SK-N-SH (cell line): ENCODE results near the gene ARHGAP10. TPM values are rescaled to one million over a fixed set of nuclear protein-coding genes. Genes with fewer than 3 reads are reported as not detected.
A peak's percentile ranks its signal among the peaks of the same experiment; 100 is the strongest.

Source experiments
- CTCF ChIA-PET: fragments of 300-600, 350-600 bp; formaldehyde crosslinking; extraction: SDS; loops from one replicate; lab custom pipeline; 2021; lab: Yijun Ruan, JAX
- POLR2A ChIA-PET: fragments of 350-600 bp; sonication (Branson Sonifier 250); formaldehyde crosslinking; extraction: SDS; loops from one replicate; lab custom pipeline; 2020; ENCODE audit warnings: antibody characterized with exemption, inconsistent platforms; lab: Yijun Ruan, JAX
- DNase-seq: peaks from one replicate; pipeline ENCODE4 v3.0.0; 2012
- H2AFZ ChIP-seq: fragments of 200-600 bp; sonication (generic); 2 replicates; pipeline ENCODE4 v1.8.1; 2016; ENCODE audit warnings: antibody characterized with exemption, mild to moderate bottlenecking, low read depth
- H3F3A ChIP-seq: fragments of 200-600 bp; sonication (generic); replicated peaks from 2 replicates; pipeline ENCODE3; 2016; ENCODE audit warnings: antibody characterized with exemption, mild to moderate bottlenecking; ENCODE audit not compliant: insufficient read depth
- H3K27ac ChIP-seq, 2 experiments: fragments of 200-500 bp in 1 of 2; fragments of 200-600 bp in 1 of 2; sonication (Bioruptor generic) in 1 of 2; sonication (generic), shearing (Covaris generic) in 1 of 2; 2 replicates each; pipeline versions ENCODE4 v1.5.1 to v1.6.1; 2014 to 2016; ENCODE audit warnings: low read depth in 2 of 2, inconsistent platforms in 1 of 2, low read length in 1 of 2, mild to moderate bottlenecking in 1 of 2, mixed read lengths in 1 of 2
- H3K27me3 ChIP-seq: fragments of 200-600 bp; sonication (generic), shearing (Covaris generic); 2 replicates; pipeline ENCODE4 v1.6.1; 2016; ENCODE audit warnings: mixed run types; ENCODE audit not compliant: insufficient read depth
- H3K36me3 ChIP-seq, 2 experiments: fragments of 200-500 bp in 1 of 2; fragments of 200-600 bp in 1 of 2; sonication (Bioruptor generic) in 1 of 2; sonication (generic) in 1 of 2; replicated peaks in 1 of 2; 2 replicates each; pipeline versions ENCODE3 to v1.5.1; 2014 to 2016; ENCODE audit warnings: low read length in 1 of 2, mild to moderate bottlenecking in 1 of 2; ENCODE audit not compliant: insufficient read depth in 2 of 2, control insufficient read depth in 1 of 2
- H3K4me1 ChIP-seq, 2 experiments: fragments of 200-500 bp in 1 of 2; fragments of 200-600 bp in 1 of 2; sonication (Bioruptor generic) in 1 of 2; sonication (generic), shearing (Covaris generic) in 1 of 2; 2 replicates each; pipeline versions ENCODE4 v1.5.1 to v1.6.1; 2014 to 2016; ENCODE audit warnings: low read depth in 1 of 2, low read length in 1 of 2, mixed run types in 1 of 2; ENCODE audit not compliant: insufficient read depth in 2 of 2, control insufficient read depth in 1 of 2
- H3K4me2 ChIP-seq: fragments of 200-600 bp; sonication (generic), shearing (Covaris generic); 2 replicates; pipeline ENCODE4 v1.6.1; 2017; ENCODE audit warnings: mixed run types
- H3K4me3 ChIP-seq, 2 experiments: fragments of 200-500 bp in 1 of 2; fragments of 200-600 bp in 1 of 2; sonication (Bioruptor generic) in 1 of 2; sonication (generic), shearing (Covaris generic) in 1 of 2; 2 replicates each; pipeline versions ENCODE4 v1.5.1 to v1.8.1; 2014 to 2016; ENCODE audit warnings: low read depth in 2 of 2, inconsistent platforms in 1 of 2, low read length in 1 of 2, mild to moderate bottlenecking in 1 of 2, mixed read lengths in 1 of 2, moderate library complexity in 1 of 2
- H3K79me2 ChIP-seq: fragments of 200-600 bp; sonication (generic); 2 replicates; pipeline ENCODE4 v1.8.1; 2017; ENCODE audit warnings: mild to moderate bottlenecking; ENCODE audit not compliant: insufficient read depth
- H3K9ac ChIP-seq: fragments of 200-600 bp; sonication (generic); 2 replicates; pipeline ENCODE4 v1.6.1; 2017; ENCODE audit warnings: mixed run types
- H3K9me2 ChIP-seq: fragments of 200-600 bp; sonication (generic); 2 replicates; pipeline ENCODE4 v1.6.1; 2017; ENCODE audit warnings: mixed run types
- H3K9me3 ChIP-seq: fragments of 200-600 bp; sonication (generic); 2 replicates; pipeline ENCODE4 v1.6.1; 2017; ENCODE audit warnings: mixed run types, mild to moderate bottlenecking, moderate library complexity
- H4K20me1 ChIP-seq: fragments of 200-600 bp; sonication (generic); 2 replicates; pipeline ENCODE4 v1.6.1; 2017; ENCODE audit warnings: mild to moderate bottlenecking, mixed run types; ENCODE audit not compliant: insufficient read depth
- EP300 ChIP-seq, 2 experiments: IDR thresholded peaks; 2 replicates each; pipeline versions ENCODE4 v1.4.0 to v1.6.1; 2012; ENCODE audit warnings: borderline replicate concordance in 1 of 2, low read depth in 1 of 2, low read length in 1 of 2
- EZH2phosphoT487 ChIP-seq: fragments of 200-600 bp; sonication (generic); IDR thresholded peaks from 2 replicates; pipeline ENCODE4 v1.6.1; 2017; ENCODE audit warnings: low read depth, mixed run types, mild to moderate bottlenecking, antibody characterized with exemption, moderate library complexity, borderline replicate concordance
- FOXJ3 ChIP-seq: sonication (generic); formaldehyde crosslinking; IDR thresholded peaks from 2 replicates; pipeline ENCODE4 v1.5.1; 2020; ENCODE audit warnings: mild to moderate bottlenecking, missing genetic modification reagents
- FOXM1 ChIP-seq: IDR thresholded peaks from 2 replicates; pipeline ENCODE4 v1.4.0; 2012; ENCODE audit warnings: low read depth, mild to moderate bottlenecking
- IRF3 ChIP-seq: fragments of 150-350 bp; IDR thresholded peaks from 2 replicates; pipeline ENCODE4 v1.6.1; 2016; ENCODE audit warnings: mild to moderate bottlenecking, low read depth, low read length
- MXI1 ChIP-seq: IDR thresholded peaks from 2 replicates; pipeline ENCODE4 v1.6.1; 2012; ENCODE audit warnings: mild to moderate bottlenecking, low read depth, low read length, improper control_type of control experiment
- POLR2AphosphoS5 ChIP-seq: IDR thresholded peaks from 2 replicates; pipeline ENCODE4 v1.6.1; 2012; ENCODE audit warnings: low read depth, low read length
- RCOR1 ChIP-seq: fragments of 150-350 bp; IDR thresholded peaks from 2 replicates; pipeline ENCODE4 v1.6.1; 2017; ENCODE audit warnings: antibody characterized with exemption, low read length
- REST ChIP-seq: IDR thresholded peaks from 2 replicates; pipeline ENCODE4 v1.6.1; 2012; ENCODE audit warnings: mild to moderate bottlenecking, low read depth, low read length, moderate library complexity
- RXRA ChIP-seq: IDR thresholded peaks from 2 replicates; pipeline ENCODE4 v1.4.0; 2012; ENCODE audit warnings: low read depth, mild to moderate bottlenecking, borderline replicate concordance
- TCF12 ChIP-seq: IDR thresholded peaks from 2 replicates; pipeline ENCODE4 v1.4.0; 2012
- TEAD4 ChIP-seq: IDR thresholded peaks from 2 replicates; pipeline ENCODE4 v1.4.0; 2012; ENCODE audit warnings: mild to moderate bottlenecking, borderline replicate concordance; ENCODE audit not compliant: insufficient read depth
- ZBTB33 ChIP-seq: IDR thresholded peaks from 2 replicates; pipeline ENCODE4 v1.4.0; 2012; ENCODE audit warnings: low read depth, borderline replicate concordance
- WGBS: methylation state at CpG from one replicate; pipeline ENCODE4 v1.1.6; 2017; ENCODE audit warnings: low lambda C conversion rate; 5-methylcytosine and 5-hydroxymethylcytosine counted together
- polyA plus RNA-seq, 3 experiments: library from polyadenylated mRNA; depleted of rRNA; stranded (reverse); fragments of >200 nt; gene quantifications; 2 replicates each; pipeline ENCODE4 v1.2.3, GENCODE V29; 2012
- TF ChIP-seq, protein P1 (sequence below): IDR thresholded peaks from 2 replicates; pipeline ENCODE4; 2012

The ARHGAP10 gene
- polyA plus RNA-seq, 1 of the 3 experiments (the other 2 are of a cell fraction), result 15.1 TPM

DNA sequence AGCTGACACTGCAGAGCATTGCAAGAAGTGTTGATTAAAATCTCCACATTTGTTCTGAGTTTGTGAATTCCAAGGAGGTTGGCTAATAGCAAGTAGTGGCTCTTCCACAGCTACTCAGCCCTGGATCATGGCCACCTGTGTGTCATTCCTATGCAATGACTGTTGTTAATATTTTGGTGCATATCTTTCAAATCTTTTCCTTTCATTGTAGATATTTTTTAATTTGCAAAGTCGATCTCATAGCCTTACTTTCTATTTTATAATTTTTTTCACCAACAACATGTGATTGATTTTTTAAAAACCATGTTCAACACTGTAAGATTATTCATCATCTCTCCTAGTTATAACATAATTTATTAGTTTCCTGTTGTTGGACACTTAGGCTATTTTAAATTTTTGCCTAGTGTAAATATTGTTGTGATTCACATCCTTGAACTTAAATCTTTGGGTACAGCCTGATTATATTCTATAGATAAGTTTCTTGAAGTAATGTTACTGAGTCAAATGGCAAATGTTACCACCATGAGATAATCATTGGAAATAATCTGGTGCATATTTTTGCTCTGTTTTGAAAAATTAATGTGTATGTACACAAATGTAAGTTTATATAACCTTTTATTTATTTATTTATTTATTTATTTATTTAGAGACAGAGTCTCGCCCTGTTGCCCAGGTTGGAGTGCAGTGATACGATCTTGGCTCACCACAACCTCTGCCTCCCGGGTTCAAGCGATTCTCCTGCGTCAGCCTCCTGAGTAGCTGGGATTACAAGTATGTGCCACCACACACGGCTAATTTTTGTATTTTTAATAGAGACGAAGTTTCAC lies 17.1 kb upstream of the ARHGAP10 start (continued):
- TF ChIP-seq REST (no peak), FOXJ3 (no peak), EP300 (IDR thresholded peaks at IDR 0.05; ENCODE audit: borderline replicate concordance in 1 of 2, low read depth in 1 of 2, low read length in 1 of 2) (peak in 1 of 2 experiments; percentile 87; a peak in 2 of 4 replicates), POLR2AphosphoS5 (peak; percentile 34; the same call in 1 of the 2 replicates), MXI1 (no peak), RXRA (0 out of 2 replicates have a peak, but pooled peaks have one; percentile 10), IRF3 (no peak)
- TF ChIP-seq, protein P1, sequence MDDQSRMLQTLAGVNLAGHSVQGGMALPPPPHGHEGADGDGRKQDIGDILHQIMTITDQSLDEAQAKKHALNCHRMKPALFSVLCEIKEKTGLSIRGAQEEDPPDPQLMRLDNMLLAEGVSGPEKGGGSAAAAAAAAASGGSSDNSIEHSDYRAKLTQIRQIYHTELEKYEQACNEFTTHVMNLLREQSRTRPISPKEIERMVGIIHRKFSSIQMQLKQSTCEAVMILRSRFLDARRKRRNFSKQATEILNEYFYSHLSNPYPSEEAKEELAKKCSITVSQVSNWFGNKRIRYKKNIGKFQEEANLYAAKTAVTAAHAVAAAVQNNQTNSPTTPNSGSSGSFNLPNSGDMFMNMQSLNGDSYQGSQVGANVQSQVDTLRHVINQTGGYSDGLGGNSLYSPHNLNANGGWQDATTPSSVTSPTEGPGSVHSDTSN, result peak; percentile 67

GRCh38 chr4:147717878-147718277 lies 14.0 kb upstream of the ARHGAP10 start:
- Histone ChIP-seq H3K27me3 (no peaks in the 10 kb centered on the region), H3F3A (peaks cover 15% of the 10 kb centered on the region), H3K36me3 (no peaks in the 10 kb centered on the region), H3K27ac (no peak overlapping the region), H4K20me1 (no peaks in the 10 kb centered on the region), H3K4me1 (0 out of 4 replicates have a peak, but pooled peaks cover 0 to 3% of the 10 kb centered on the region in 2 experiments), H3K4me3 (no peak overlapping the region), H3K9ac (no peak overlapping the region), H3K79me2 (no peaks in the 10 kb centered on the region), H2AFZ (no peak overlapping the region), H3K9me3 (no peaks in the 10 kb centered on the region), H3K4me2 (no peak overlapping the region), H3K9me2 (no peaks in the 10 kb centered on the region)
- ChIA-PET CTCF (interaction anchor here (1.9 kb wide), 1 partner anchor 148 kb away, joined by 10 read pairs; no protein-coding TSS in a partner anchor), POLR2A (no interaction called here)
- TF ChIP-seq EZH2phosphoT487 (no peak), FOXM1 (no peak), ZBTB33 (no peak), TEAD4 (no peak), EP300 (IDR thresholded peaks at IDR 0.05; ENCODE audit: borderline replicate concordance in 1 of 2, low read depth in 1 of 2, low read length in 1 of 2) (no peak), RCOR1 (no peak), TCF12 (no peak), MXI1 (no peak)
- 86% methylated on average over 1 of the region's 1 CpG for WGBS
- DNase-seq, result no peak
